Measurements from ENCODE around the gene GRN. TPM values are rescaled to one million over a fixed set of nuclear protein-coding genes. Genes with fewer than 3 reads are reported as not detected.

The GRN gene
- total RNA-seq, 1 experiment from 2014 or later: 127 TPM

DNA sequence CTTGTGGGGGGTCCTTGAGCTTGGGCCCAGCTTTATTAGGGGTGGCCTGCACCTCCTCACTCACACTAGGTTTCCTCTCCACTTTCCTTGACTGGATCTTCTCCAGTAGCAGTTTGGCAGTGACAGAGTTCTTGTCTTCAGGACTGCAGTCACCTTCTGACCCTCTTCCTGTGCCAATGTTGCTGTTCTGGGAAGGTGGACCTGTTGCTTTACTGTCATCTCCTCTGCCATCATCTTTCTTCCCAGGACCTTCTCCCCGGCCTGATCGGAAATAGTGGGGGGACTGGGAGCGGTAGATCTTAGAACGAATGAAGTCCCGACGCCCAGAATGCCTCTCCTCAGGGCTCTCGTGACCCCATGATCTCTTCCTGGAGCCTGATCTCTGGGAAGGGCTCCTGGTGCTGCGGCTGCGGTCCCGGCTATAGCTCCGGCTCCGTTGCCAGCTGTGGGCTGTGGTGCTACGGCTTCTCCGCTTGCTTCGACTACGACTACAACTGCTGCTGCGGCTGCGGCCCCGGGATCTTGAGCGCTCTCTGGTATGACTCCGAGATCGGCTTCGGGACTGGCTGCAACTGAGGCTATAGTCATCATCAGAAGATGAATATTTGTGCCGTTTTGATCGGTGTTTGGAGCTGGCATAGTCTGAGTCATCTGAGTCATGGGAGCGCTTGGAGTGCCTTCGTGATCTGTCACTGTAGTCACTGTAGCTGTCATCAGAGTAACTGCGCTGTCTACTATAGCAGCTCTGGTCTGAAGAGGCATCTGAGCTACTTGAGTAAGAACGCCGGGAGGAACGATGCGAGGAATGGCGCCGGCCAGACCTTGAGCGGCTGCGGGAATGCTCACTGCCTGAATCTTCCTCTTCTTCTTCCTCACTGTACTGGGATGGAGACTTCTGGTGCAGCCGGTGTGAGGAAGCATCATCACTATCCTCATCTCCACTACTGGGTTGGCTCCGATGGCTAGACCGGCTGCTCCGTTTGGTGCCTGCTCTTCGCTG, 53.9 kb downstream of the GRN start:
- Histone ChIP-seq H3K23ac (ENCODE audit: insufficient read length, low read depth, low read length) (no peak overlapping the region), H4K91ac (ENCODE audit: insufficient read length, low read depth, low read length) (no peak overlapping the region), H3K9ac (ENCODE audit: extremely low read depth, insufficient read length, low read length) (no peak overlapping the region), H3K56ac (ENCODE audit: insufficient read length, low read depth, low read length) (no peak overlapping the region), H3K79me2 (ENCODE audit: insufficient read depth, low read length) (no peaks in the 10 kb centered on the region), H3T11ph (ENCODE audit: low read length) (no peak overlapping the region), H3K14ac (ENCODE audit: insufficient read depth, low read length) (no peak overlapping the region), H2AK5ac (ENCODE audit: insufficient read length, low read length) (no peak overlapping the region), H3K18ac (ENCODE audit: insufficient read length, low read depth, low read length) (no peak overlapping the region), H3K4me1 (ENCODE audit: insufficient read depth, low read length) (no peaks in the 10 kb centered on the region), H2BK12ac (ENCODE audit: insufficient read length, low read depth, low read length) (no peak overlapping the region), H3K9me3 (ENCODE audit: control insufficient read depth, low read depth, low read length) (no peaks in the 10 kb centered on the region), H2AFZ (ENCODE audit: low read length) (no peak overlapping the region), H3K27me3 (ENCODE audit: insufficient read depth, low read length) (no peaks in the 10 kb centered on the region), H3K4ac (ENCODE audit: low read depth, low read length) (no peak overlapping the region), H2BK15ac (ENCODE audit: low read depth, low read length) (no peak overlapping the region), H4K20me1 (ENCODE audit: control insufficient read depth, insufficient read depth, insufficient read length) (no peaks in the 10 kb centered on the region), H3K23me2 (ENCODE audit: insufficient read length, low read depth, low read length, poor library complexity, severe bottlenecking) (no peaks in the 10 kb centered on the region), H2BK120ac (ENCODE audit: low read depth, low read length, poor library complexity, severe bottlenecking) (no peak overlapping the region), H2BK5ac (ENCODE audit: insufficient read length, low read length) (no peak overlapping the region), H2BK20ac (ENCODE audit: low read depth, low read length, poor library complexity, severe bottlenecking) (no peak overlapping the region), H3K79me1 (ENCODE audit: insufficient read depth, low read depth, low read length, poor library complexity, severe bottlenecking) (no peaks in the 10 kb centered on the region), H4K5ac (ENCODE audit: insufficient read length, low read depth, low read length) (no peak overlapping the region), H3K27ac (ENCODE audit: insufficient read length, low read depth, low read length) (no peak overlapping the region), H3K4me2 (ENCODE audit: insufficient read depth, insufficient read length, low read length) (no peak overlapping the region), H4K8ac (replicated peaks; ENCODE audit: insufficient read length, low read depth, low read length) (no peak overlapping the region)
- Mint-ChIP-seq H3K27ac (peak overlapping the region in 1 of 3 experiments; percentile 18; a peak in 1 of 7 replicates), H3K36me3 (ENCODE audit: insufficient read depth in 1 of 3, low read depth in 3 of 3) (peaks cover 25 to 66% (median 54%) of the 10 kb centered on the region in 3 experiments; a peak in 6 of 7 replicates), H3K9me3 (no peaks in the 10 kb centered on the region; a peak in 1 of 5 replicates), H3K4me1 (no peaks in the 10 kb centered on the region), H3K27me3 (ENCODE audit: low read depth) (peaks cover 1% of the 10 kb centered on the region; the same call in 1 of the 2 replicates), H3K4me3 (no peak overlapping the region)
- TF ChIP-seq, protein P1, sequence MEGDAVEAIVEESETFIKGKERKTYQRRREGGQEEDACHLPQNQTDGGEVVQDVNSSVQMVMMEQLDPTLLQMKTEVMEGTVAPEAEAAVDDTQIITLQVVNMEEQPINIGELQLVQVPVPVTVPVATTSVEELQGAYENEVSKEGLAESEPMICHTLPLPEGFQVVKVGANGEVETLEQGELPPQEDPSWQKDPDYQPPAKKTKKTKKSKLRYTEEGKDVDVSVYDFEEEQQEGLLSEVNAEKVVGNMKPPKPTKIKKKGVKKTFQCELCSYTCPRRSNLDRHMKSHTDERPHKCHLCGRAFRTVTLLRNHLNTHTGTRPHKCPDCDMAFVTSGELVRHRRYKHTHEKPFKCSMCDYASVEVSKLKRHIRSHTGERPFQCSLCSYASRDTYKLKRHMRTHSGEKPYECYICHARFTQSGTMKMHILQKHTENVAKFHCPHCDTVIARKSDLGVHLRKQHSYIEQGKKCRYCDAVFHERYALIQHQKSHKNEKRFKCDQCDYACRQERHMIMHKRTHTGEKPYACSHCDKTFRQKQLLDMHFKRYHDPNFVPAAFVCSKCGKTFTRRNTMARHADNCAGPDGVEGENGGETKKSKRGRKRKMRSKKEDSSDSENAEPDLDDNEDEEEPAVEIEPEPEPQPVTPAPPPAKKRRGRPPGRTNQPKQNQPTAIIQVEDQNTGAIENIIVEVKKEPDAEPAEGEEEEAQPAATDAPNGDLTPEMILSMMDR (conservative IDR thresholded peaks at IDR 0.05): no peak
- DNase-seq: no peak
- WGBS (ENCODE audit: extremely low coverage, insufficient read length, low lambda C conversion rate): no CpG with 5 or more reads among the region's 41 CpGs

Data from H9 (cell line).